Body of pancreas (tissue), 4 donors: ENCODE results near the gene ALDH3B2.
"Not testable (repeated sequence)": the region's sequence is repeated elsewhere in the genome, so short reads cannot be mapped to it uniquely, and the experiment has no call there.

ENCODE experiments used
- CTCF ChIP-seq, 7 experiments: fragments of 450-650 bp in 4 of 7; fragments of 200-600 bp in 3 of 7; sonication (generic) in 3 of 7; IDR thresholded peaks; one replicate each; pipeline ENCODE4 v1.5.1; 2016 to 2019; ENCODE audit warnings: antibody characterized with exemption in 7 of 7
- POLR2A ChIP-seq, 3 donors: fragments of 450-650 bp; IDR thresholded peaks; one replicate each; pipeline ENCODE4 v1.6.1; 2016; ENCODE audit warnings: antibody characterized with exemption in 3 of 3, mild to moderate bottlenecking in 2 of 3

- not testable (repeated sequence) for TF ChIP-seq CTCF, POLR2A (IDR thresholded peaks at IDR 0.05)
These were observed 48.1 kb downstream of the ALDH3B2 start for GRCh38 chr11:67626131-67626833.
